HG02840 (cell line): Measurements from ENCODE around the gene SERPINA12.

Experiments
- ATAC-seq: cut with Tn5 transposase; IDR thresholded peaks from one replicate; pipeline ENCODE4 v1.9.1; 2021; ENCODE audit warnings: mild to moderate bottlenecking, moderate library complexity, moderate number of reproducible peaks; ENCODE audit not compliant: unreplicated experiment, low FRiP score

Gene SERPINA12

GRCh38 chr14:94467728-94468520, 41.3 kb downstream of the SERPINA12 start:
- no peak for ATAC-seq

- no peak for ATAC-seq
These were observed 42.4 kb downstream of the SERPINA12 start for GRCh38 chr14:94466706-94467370.

GRCh38 chr14:94465042-94465441, 44.2 kb downstream of the SERPINA12 start:
- no peak for ATAC-seq

GRCh38 chr14:94464290-94464689, 45.0 kb downstream of the SERPINA12 start:
- no peak for ATAC-seq

- ATAC-seq, result no peak
These were observed 46.3 kb downstream of the SERPINA12 start for GRCh38 chr14:94462763-94463572.

- ATAC-seq, result no peak
These were observed 47.1 kb downstream of the SERPINA12 start for GRCh38 chr14:94462219-94462551.

GRCh38 chr14:94461526-94462218, 47.6 kb downstream of the SERPINA12 start:
- no peak for ATAC-seq

- no peak for ATAC-seq
These were observed 48.4 kb downstream of the SERPINA12 start for GRCh38 chr14:94460631-94461416.

GRCh38 chr14:94458558-94459205, 50.6 kb downstream of the SERPINA12 start:
- no peak for ATAC-seq

GRCh38 chr14:94458096-94458495, 51.2 kb downstream of the SERPINA12 start:
- no peak for ATAC-seq

- no peak for ATAC-seq
These were observed 53.3 kb downstream of the SERPINA12 start for GRCh38 chr14:94455928-94456327.

GRCh38 chr14:94451826-94452225, 57.4 kb downstream of the SERPINA12 start:
- ATAC-seq, result no peak

- no peak for ATAC-seq
These were observed 58.0 kb downstream of the SERPINA12 start for GRCh38 chr14:94451091-94451771.

- no peak for ATAC-seq
These were observed 58.6 kb downstream of the SERPINA12 start for GRCh38 chr14:94450722-94451090.

GRCh38 chr14:94449930-94450329, 59.3 kb downstream of the SERPINA12 start:
- ATAC-seq, result no peak

- no peak for ATAC-seq
These were observed 61.0 kb downstream of the SERPINA12 start for GRCh38 chr14:94448071-94448808.

GRCh38 chr14:94447206-94447605, 62.1 kb downstream of the SERPINA12 start:
- no peak for ATAC-seq

- no peak for ATAC-seq
These were observed 63.1 kb downstream of the SERPINA12 start for GRCh38 chr14:94446126-94446525.
